ENCODE measurements around the gene ZNF787.

The ZNF787 gene

GRCh38 chr19:56133858-56134653 lies 13.0 kb upstream of the ZNF787 start:
- no peak for TF ChIP-seq CTCF (IDR thresholded peaks at IDR 0.05; ENCODE audit: extremely low read depth, insufficient read depth, missing control alignments)
- in situ Hi-C loops (cut with MboI; ENCODE audit: low pct_unique_long_range_greater_than_20kb, low sequenced_read_pairs, unreplicated experiment): no loop called here
- DNase-seq (ENCODE audit: low spot score): peak; percentile 68

- in situ Hi-C loops (cut with MboI; ENCODE audit: low pct_unique_long_range_greater_than_20kb, low sequenced_read_pairs, unreplicated experiment): no loop called here
- TF ChIP-seq CTCF (IDR thresholded peaks at IDR 0.05; ENCODE audit: extremely low read depth, insufficient read depth, missing control alignments): no peak
- no peak for DNase-seq (ENCODE audit: low spot score)
These were observed 11.3 kb upstream of the ZNF787 start for GRCh38 chr19:56132316-56132822.

- in situ Hi-C loops (cut with MboI; ENCODE audit: low pct_unique_long_range_greater_than_20kb, low sequenced_read_pairs, unreplicated experiment): no loop called here
- no peak for DNase-seq (ENCODE audit: low spot score)
- no peak for TF ChIP-seq CTCF (IDR thresholded peaks at IDR 0.05; ENCODE audit: extremely low read depth, insufficient read depth, missing control alignments)
These were observed 10.6 kb upstream of the ZNF787 start for GRCh38 chr19:56131651-56132050.

GRCh38 chr19:56130006-56130405 lies 8.9 kb upstream of the ZNF787 start:
- no peak for TF ChIP-seq CTCF (IDR thresholded peaks at IDR 0.05; ENCODE audit: extremely low read depth, insufficient read depth, missing control alignments)
- no peak for DNase-seq (ENCODE audit: low spot score)
- in situ Hi-C loops (cut with MboI; ENCODE audit: low pct_unique_long_range_greater_than_20kb, low sequenced_read_pairs, unreplicated experiment): no loop called here

GRCh38 chr19:56126983-56127780 lies 6.1 kb upstream of the ZNF787 start:
- in situ Hi-C loops (cut with MboI; ENCODE audit: low pct_unique_long_range_greater_than_20kb, low sequenced_read_pairs, unreplicated experiment): no loop called here
- TF ChIP-seq CTCF (IDR thresholded peaks at IDR 0.05; ENCODE audit: extremely low read depth, insufficient read depth, missing control alignments): no peak
- DNase-seq (ENCODE audit: low spot score): no peak

- in situ Hi-C loops (cut with MboI; ENCODE audit: low pct_unique_long_range_greater_than_20kb, low sequenced_read_pairs, unreplicated experiment): no loop called here
- no peak for DNase-seq (ENCODE audit: low spot score)
- TF ChIP-seq CTCF (IDR thresholded peaks at IDR 0.05; ENCODE audit: extremely low read depth, insufficient read depth, missing control alignments): no peak
These were observed 4.9 kb upstream of the ZNF787 start for GRCh38 chr19:56125806-56126590.
